GM12875 (cell line): ENCODE data around the gene DDX5.
A peak's percentile ranks its signal among the peaks of the same experiment; 100 is the strongest.

ENCODE experiments used
- H3K4me3 ChIP-seq: one replicate; pipeline ENCODE4 v1.5.1; 2011; ENCODE audit warnings: low read depth, low read length, control low read depth
- CTCF ChIP-seq: IDR thresholded peaks from 2 replicates; pipeline ENCODE4 v1.5.1; 2011; ENCODE audit warnings: low read depth, mild to moderate bottlenecking, control low read depth, inconsistent platforms, low read length, moderate library complexity, borderline replicate concordance; ENCODE audit not compliant: insufficient read depth

The DDX5 gene

DNA sequence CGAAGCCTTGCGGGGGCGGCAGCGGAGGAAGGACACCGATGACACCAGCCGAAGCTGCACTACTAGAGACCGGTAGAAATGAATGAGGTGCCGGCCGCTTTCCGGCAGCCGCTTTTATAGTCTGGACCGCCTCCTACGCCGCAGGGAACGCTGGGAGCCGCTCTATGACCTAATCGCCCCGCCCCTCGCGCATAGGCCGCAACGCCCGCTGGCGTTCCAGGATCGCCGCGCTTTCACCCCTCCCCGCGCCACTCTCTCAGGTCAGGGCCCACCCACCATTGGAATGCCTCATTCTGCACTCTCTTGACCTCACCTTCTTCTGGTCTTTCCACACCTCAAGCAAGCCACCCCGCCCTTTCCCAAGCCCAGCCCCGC is at the start of gene DDX5:
DDX5 (minus strand) TSS at position 89 of the 375 bp plus-strand sequence. CDS start 170 bp downstream, outside the sequence.
- TF ChIP-seq CTCF = no peak
- peak within 1 kb of the TSS; percentile 80 for H3K4me3 ChIP-seq

GRCh38 chr17:64555281-64555680 is 49.2 kb upstream of the DDX5 start:
- no peak for TF ChIP-seq CTCF
- H3K4me3 ChIP-seq = no peak overlapping the region

GRCh38 chr17:64554028-64554637 is 48.0 kb upstream of the DDX5 start:
- no peak overlapping the region for H3K4me3 ChIP-seq
- no peak for TF ChIP-seq CTCF

GRCh38 chr17:64551461-64551860 is 45.4 kb upstream of the DDX5 start:
- H3K4me3 ChIP-seq = no peak overlapping the region
- TF ChIP-seq CTCF = no peak

- no peak for TF ChIP-seq CTCF
- no peak overlapping the region for H3K4me3 ChIP-seq
Observed at GRCh38 chr17:64547319-64547718, 41.2 kb upstream of the DDX5 start.

GRCh38 chr17:64546716-64547115 is 40.6 kb upstream of the DDX5 start:
- no peak for TF ChIP-seq CTCF
- H3K4me3 ChIP-seq = no peak overlapping the region

GRCh38 chr17:64544742-64545141 is 38.7 kb upstream of the DDX5 start:
- TF ChIP-seq CTCF = no peak
- H3K4me3 ChIP-seq = no peak overlapping the region
